ENCODE measurements around the gene RGSL1.

RGSL1 gene

DNA sequence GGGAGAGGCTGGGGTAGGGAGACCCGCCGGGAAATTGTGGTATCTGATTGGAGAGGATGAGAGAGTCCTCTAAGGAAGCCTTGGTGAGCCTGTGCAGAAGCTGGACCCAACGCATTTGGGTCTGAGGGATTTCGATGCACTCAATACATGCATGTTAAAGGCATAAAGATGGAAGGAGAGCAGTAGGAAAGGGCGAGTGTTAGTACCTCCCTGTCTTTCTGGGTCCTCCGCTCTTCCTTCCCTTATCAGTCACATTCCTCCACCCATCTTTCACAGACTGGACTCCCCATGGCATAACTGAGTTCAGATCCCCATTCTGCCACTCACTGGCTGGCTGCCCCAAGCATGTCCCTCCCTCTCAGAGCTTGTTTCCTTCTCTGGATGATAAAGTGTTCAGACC lies 147.0 kb downstream of the RGSL1 start:
- Histone ChIP-seq H3K27me3 (ENCODE audit: control insufficient read depth, low read length) (no peaks in the 10 kb centered on the region), H3K4me3 (ENCODE audit: low read length) (no peak overlapping the region), H3K9me2 (replicated peaks; ENCODE audit: control insufficient read depth, low read length) (no peaks in the 10 kb centered on the region), H3K4me2 (ENCODE audit: low read length) (no peak overlapping the region), H3K9me3 (ENCODE audit: control insufficient read depth, insufficient read depth, low read length) (no peaks in the 10 kb centered on the region), H3K79me2 (ENCODE audit: control insufficient read depth, low read length) (peaks cover 22% of the 10 kb centered on the region), H3K27ac (ENCODE audit: low read depth, low read length) (no peak overlapping the region), H4K20me1 (ENCODE audit: control insufficient read depth, insufficient read depth, low read depth, low read length) (peaks cover 15% of the 10 kb centered on the region), H3K4me1 (ENCODE audit: control insufficient read depth, low read length) (peaks cover 28% of the 10 kb centered on the region), H3F3A (ENCODE audit: control insufficient read depth, insufficient read depth) (peaks cover 42% of the 10 kb centered on the region), H3K36me3 (ENCODE audit: control insufficient read depth, low read length) (peaks cover 36% of the 10 kb centered on the region)
- TF ChIP-seq EZH2phosphoT487 (IDR thresholded peaks at IDR 0.05; ENCODE audit: borderline replicate concordance, low read length), result no peak
- TF ChIP-seq, protein P1, sequence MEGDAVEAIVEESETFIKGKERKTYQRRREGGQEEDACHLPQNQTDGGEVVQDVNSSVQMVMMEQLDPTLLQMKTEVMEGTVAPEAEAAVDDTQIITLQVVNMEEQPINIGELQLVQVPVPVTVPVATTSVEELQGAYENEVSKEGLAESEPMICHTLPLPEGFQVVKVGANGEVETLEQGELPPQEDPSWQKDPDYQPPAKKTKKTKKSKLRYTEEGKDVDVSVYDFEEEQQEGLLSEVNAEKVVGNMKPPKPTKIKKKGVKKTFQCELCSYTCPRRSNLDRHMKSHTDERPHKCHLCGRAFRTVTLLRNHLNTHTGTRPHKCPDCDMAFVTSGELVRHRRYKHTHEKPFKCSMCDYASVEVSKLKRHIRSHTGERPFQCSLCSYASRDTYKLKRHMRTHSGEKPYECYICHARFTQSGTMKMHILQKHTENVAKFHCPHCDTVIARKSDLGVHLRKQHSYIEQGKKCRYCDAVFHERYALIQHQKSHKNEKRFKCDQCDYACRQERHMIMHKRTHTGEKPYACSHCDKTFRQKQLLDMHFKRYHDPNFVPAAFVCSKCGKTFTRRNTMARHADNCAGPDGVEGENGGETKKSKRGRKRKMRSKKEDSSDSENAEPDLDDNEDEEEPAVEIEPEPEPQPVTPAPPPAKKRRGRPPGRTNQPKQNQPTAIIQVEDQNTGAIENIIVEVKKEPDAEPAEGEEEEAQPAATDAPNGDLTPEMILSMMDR (IDR thresholded peaks at IDR 0.05; ENCODE audit: low read depth, low read length, poor library complexity, severe bottlenecking), result no peak

DNA sequence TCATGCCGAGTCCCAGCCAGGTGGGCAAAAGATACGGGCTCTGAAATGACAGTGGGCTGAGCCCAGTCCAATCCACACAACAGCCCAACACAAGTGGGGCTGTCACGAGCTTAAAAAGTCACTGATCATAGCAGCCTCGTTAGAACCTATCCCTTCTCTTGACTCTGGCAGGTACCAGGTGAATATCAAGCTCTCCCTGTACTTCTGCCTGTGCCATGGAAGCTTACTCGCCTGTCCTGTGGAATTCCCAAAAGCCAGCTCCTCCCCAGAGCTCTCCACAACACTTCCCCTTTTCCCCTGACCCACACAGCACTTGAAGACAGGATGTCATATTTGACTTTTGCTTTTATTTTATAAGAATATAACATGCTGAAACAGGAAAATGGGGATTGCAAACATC lies 148.3 kb downstream of the RGSL1 start:
- H3K36me3 ChIP-seq (ENCODE audit: control insufficient read depth, low read length), result peaks cover 49% of the 10 kb centered on the region
- H3K79me2 ChIP-seq (ENCODE audit: control insufficient read depth, low read length), result peaks cover 36% of the 10 kb centered on the region
- H3K4me2 ChIP-seq (ENCODE audit: low read length), result no peak overlapping the region
- H3F3A ChIP-seq (ENCODE audit: control insufficient read depth, insufficient read depth), result peaks cover 45% of the 10 kb centered on the region
- H3K9me3 ChIP-seq (ENCODE audit: control insufficient read depth, insufficient read depth, low read length), result no peaks in the 10 kb centered on the region
- TF ChIP-seq, protein P1 (IDR thresholded peaks at IDR 0.05; ENCODE audit: low read depth, low read length, poor library complexity, severe bottlenecking), result no peak
- no peak for TF ChIP-seq EZH2phosphoT487 (IDR thresholded peaks at IDR 0.05; ENCODE audit: borderline replicate concordance, low read length)
- H3K4me1 ChIP-seq (ENCODE audit: control insufficient read depth, low read length), result peaks cover 39% of the 10 kb centered on the region
- H3K9me2 ChIP-seq (replicated peaks; ENCODE audit: control insufficient read depth, low read length), result no peaks in the 10 kb centered on the region
- H4K20me1 ChIP-seq (ENCODE audit: control insufficient read depth, insufficient read depth, low read depth, low read length), result peaks cover 20% of the 10 kb centered on the region
- no peaks in the 10 kb centered on the region for H3K27me3 ChIP-seq (ENCODE audit: control insufficient read depth, low read length)
- H3K4me3 ChIP-seq (ENCODE audit: low read length), result no peak overlapping the region
- H3K27ac ChIP-seq (ENCODE audit: low read depth, low read length), result no peak overlapping the region

DNA sequence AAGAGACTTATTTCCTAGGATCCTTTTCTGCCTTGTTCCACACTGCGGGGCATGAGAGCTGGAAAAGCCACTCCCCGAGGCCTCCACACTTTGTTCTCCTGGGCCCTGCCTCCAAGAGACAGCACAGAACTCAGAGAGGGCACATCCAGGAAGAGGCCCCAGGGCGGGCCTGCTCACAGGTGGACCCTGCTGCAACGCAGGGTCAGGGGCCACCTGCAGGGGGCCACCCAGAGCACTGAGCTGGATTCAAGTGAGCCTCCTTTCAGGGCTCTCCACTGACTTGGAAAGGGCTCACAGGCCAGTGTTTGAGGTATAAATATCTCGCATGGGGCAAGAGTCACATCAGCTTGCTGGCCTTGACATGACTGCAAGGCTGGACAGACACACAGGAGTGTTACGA lies 149.4 kb downstream of the RGSL1 start:
- Histone ChIP-seq H3K4me2 (ENCODE audit: low read length) (no peak overlapping the region), H3K27me3 (ENCODE audit: control insufficient read depth, low read length) (no peaks in the 10 kb centered on the region), H3K27ac (ENCODE audit: low read depth, low read length) (no peak overlapping the region), H3K36me3 (ENCODE audit: control insufficient read depth, low read length) (peaks cover 58% of the 10 kb centered on the region), H3K4me3 (ENCODE audit: low read length) (no peak overlapping the region), H3F3A (ENCODE audit: control insufficient read depth, insufficient read depth) (peaks cover 44% of the 10 kb centered on the region), H3K9me2 (replicated peaks; ENCODE audit: control insufficient read depth, low read length) (no peaks in the 10 kb centered on the region), H4K20me1 (ENCODE audit: control insufficient read depth, insufficient read depth, low read depth, low read length) (peaks cover 24% of the 10 kb centered on the region), H3K79me2 (ENCODE audit: control insufficient read depth, low read length) (peaks cover 45% of the 10 kb centered on the region), H3K9me3 (ENCODE audit: control insufficient read depth, insufficient read depth, low read length) (no peaks in the 10 kb centered on the region), H3K4me1 (ENCODE audit: control insufficient read depth, low read length) (peaks cover 39% of the 10 kb centered on the region)
- TF ChIP-seq, protein P1 (IDR thresholded peaks at IDR 0.05; ENCODE audit: low read depth, low read length, poor library complexity, severe bottlenecking), result peak; percentile 73
- no peak for TF ChIP-seq EZH2phosphoT487 (IDR thresholded peaks at IDR 0.05; ENCODE audit: borderline replicate concordance, low read length)
